Measurements from ENCODE around the gene XYLT1.

DNA sequence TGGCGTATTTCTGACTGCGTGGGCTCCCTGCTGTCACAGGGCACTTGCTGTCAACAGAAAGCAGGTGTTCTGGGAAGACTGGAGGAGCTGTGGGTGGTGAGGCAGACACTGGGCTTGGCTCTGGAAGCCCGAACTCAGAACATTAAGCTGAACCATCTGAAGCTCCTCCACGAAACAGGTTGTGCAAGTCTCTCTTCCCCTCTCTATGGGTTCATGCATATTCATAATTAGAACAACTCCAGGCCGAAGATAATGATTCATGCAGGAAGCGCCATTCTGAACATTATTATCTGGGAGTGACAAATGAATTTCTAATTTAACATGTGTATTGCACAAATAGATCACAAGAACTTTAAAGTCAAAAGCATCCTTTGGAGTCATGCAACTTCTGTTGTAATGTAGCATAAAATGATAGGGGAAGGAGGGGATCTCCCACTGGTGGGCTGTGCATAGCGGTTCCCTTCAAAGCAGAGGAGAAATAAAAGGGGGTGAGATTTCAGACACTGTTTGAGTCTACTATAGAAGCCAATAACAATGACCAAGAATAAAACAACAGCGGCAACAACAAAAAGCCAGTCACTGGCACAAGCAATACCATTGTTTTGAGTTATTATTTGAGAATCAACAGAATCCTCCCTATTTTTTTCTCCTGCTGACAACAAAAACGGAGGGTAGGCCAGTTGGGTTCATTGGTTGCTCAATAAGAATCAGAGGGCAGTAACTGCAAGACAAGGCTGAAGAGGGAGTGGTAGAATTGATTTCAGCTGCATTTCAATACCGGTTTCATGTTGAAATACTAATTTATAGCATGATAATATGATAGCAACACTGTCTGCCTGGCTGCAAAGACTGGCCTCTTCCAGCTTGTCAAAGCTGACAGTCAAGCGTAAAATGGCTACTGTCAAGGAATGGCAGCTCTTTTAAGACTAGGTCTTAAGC lies 407.3 kb downstream of the XYLT1 start:
- TF ChIP-seq POLR2A (IDR thresholded peaks at IDR 0.05), result no peak
- TF ChIP-seq, protein P1, sequence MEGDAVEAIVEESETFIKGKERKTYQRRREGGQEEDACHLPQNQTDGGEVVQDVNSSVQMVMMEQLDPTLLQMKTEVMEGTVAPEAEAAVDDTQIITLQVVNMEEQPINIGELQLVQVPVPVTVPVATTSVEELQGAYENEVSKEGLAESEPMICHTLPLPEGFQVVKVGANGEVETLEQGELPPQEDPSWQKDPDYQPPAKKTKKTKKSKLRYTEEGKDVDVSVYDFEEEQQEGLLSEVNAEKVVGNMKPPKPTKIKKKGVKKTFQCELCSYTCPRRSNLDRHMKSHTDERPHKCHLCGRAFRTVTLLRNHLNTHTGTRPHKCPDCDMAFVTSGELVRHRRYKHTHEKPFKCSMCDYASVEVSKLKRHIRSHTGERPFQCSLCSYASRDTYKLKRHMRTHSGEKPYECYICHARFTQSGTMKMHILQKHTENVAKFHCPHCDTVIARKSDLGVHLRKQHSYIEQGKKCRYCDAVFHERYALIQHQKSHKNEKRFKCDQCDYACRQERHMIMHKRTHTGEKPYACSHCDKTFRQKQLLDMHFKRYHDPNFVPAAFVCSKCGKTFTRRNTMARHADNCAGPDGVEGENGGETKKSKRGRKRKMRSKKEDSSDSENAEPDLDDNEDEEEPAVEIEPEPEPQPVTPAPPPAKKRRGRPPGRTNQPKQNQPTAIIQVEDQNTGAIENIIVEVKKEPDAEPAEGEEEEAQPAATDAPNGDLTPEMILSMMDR (IDR thresholded peaks at IDR 0.05), result no peak
- no peak for TF ChIP-seq POLR2AphosphoS5 (IDR thresholded peaks at IDR 0.05)
